Glutamatergic neuron (in vitro differentiated cells): ENCODE measurements around the gene FGR. TPM values are rescaled to one million over a fixed set of nuclear protein-coding genes. Genes with fewer than 3 reads are reported as not detected.

Experiments used
- DNase-seq: peaks from one replicate; pipeline ENCODE4 v3.0.0; 2022
- H3K27ac Mint-ChIP-seq: one replicate; pipeline ENCODE4 v1.8.0; 2020; ENCODE audit warnings: mild to moderate bottlenecking, mixed read lengths, inconsistent platforms; ENCODE audit not compliant: unreplicated experiment
- H3K27me3 Mint-ChIP-seq: one replicate; pipeline ENCODE4 v1.8.0; 2020; ENCODE audit warnings: mild to moderate bottlenecking, moderate library complexity, mixed read lengths, inconsistent platforms; ENCODE audit not compliant: unreplicated experiment
- H3K36me3 Mint-ChIP-seq: one replicate; pipeline ENCODE4 v1.8.0; 2020; ENCODE audit warnings: mild to moderate bottlenecking, mixed read lengths, inconsistent platforms; ENCODE audit not compliant: unreplicated experiment
- H3K4me1 Mint-ChIP-seq: one replicate; pipeline ENCODE4 v1.8.0; 2020; ENCODE audit warnings: mild to moderate bottlenecking, low read depth, mixed read lengths, inconsistent platforms; ENCODE audit not compliant: unreplicated experiment
- H3K4me3 Mint-ChIP-seq: one replicate; pipeline ENCODE4 v1.8.0; 2020; ENCODE audit warnings: mild to moderate bottlenecking, mixed read lengths, inconsistent platforms; ENCODE audit not compliant: unreplicated experiment
- H3K9me3 Mint-ChIP-seq: one replicate; pipeline ENCODE4 v1.8.0; 2020; ENCODE audit warnings: mild to moderate bottlenecking, moderate library complexity, mixed read lengths, inconsistent platforms; ENCODE audit not compliant: unreplicated experiment
- total RNA-seq: library from RNA; stranded (reverse); fragmentation: NEBNext Ultra II Directional; extraction: Animal tissue kit (Norgen Biotek cat#: 25700); gene quantifications from one replicate; pipeline ENCODE4 v1.2.1, GENCODE V29; 2021; ENCODE audit not compliant: unreplicated experiment
- TF ChIP-seq, protein P1 (sequence below): fragments of 200-600 bp; sonication (generic); IDR thresholded peaks from one replicate; pipeline ENCODE4 v1.5.0; 2021; ENCODE audit not compliant: partially characterized antibody, unreplicated experiment

FGR gene
- total RNA-seq, 1 donor from 2014 or later: not detected

DNA sequence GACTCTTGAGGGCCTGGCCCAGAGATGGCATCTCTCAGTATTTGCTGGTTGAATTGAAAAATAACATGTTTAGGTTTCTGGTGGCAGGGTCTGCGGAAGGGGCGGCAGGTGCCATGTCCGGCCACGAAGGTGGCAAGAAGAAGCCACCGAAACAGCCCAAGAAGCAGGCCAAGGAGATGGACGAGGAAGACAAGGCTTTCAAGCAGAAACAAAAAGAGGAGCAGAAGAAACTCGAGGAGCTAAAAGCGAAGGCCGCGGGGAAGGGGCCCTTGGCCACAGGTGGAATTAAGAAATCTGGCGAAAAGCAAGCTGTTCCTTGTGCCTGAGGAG lies 14.3 kb upstream of the FGR start:
- TF ChIP-seq, protein P1, sequence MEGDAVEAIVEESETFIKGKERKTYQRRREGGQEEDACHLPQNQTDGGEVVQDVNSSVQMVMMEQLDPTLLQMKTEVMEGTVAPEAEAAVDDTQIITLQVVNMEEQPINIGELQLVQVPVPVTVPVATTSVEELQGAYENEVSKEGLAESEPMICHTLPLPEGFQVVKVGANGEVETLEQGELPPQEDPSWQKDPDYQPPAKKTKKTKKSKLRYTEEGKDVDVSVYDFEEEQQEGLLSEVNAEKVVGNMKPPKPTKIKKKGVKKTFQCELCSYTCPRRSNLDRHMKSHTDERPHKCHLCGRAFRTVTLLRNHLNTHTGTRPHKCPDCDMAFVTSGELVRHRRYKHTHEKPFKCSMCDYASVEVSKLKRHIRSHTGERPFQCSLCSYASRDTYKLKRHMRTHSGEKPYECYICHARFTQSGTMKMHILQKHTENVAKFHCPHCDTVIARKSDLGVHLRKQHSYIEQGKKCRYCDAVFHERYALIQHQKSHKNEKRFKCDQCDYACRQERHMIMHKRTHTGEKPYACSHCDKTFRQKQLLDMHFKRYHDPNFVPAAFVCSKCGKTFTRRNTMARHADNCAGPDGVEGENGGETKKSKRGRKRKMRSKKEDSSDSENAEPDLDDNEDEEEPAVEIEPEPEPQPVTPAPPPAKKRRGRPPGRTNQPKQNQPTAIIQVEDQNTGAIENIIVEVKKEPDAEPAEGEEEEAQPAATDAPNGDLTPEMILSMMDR: no peak
- no peaks in the 10 kb centered on the region for H3K4me1 Mint-ChIP-seq
- no peak for DNase-seq
- H3K36me3 Mint-ChIP-seq: no peaks in the 10 kb centered on the region
- no peak overlapping the region for H3K27ac Mint-ChIP-seq
- H3K4me3 Mint-ChIP-seq: no peak overlapping the region
- no peaks in the 10 kb centered on the region for H3K27me3 Mint-ChIP-seq
- H3K9me3 Mint-ChIP-seq: peaks cover 2% of the 10 kb centered on the region

DNA sequence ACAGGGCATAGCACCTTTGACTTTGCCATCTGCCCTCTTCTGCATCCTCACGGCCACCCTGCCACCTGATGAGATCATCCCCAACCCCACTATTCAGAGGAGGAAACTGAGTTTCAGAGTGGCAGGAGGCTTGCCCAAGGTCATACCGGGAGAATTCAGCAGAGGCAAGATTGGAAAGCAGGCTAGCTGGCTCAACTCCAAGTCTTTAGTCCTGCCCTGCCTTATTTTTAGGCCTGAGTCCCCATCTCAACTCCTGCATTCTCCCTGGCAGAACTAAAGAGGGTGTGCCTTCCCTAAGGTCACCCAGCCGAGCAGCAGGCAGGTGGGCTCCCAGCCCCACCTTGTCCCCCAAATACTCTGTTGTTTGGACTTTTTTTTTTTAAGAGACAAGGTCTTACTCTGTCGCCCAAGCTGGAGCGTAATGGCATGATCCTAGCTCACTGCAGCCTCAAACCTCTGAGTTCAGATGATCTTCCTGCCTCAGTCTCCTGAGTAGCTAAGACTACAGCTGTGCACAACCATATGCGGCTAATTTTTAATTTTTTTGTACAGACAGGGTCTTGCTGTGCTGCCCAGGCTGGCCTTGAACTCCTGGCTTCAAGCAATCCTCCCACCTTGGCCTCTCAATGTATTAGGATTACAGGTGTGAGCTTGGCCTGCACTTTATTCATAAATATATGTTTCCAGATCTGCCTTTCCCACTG lies 13.8 kb upstream of the FGR start:
- TF ChIP-seq, protein P1: no peak
- H3K4me3 Mint-ChIP-seq: no peak overlapping the region
- DNase-seq: no peak
- H3K27ac Mint-ChIP-seq: no peak overlapping the region
- no peaks in the 10 kb centered on the region for H3K36me3 Mint-ChIP-seq
- H3K9me3 Mint-ChIP-seq: peaks cover 2% of the 10 kb centered on the region
- no peaks in the 10 kb centered on the region for H3K4me1 Mint-ChIP-seq
- H3K27me3 Mint-ChIP-seq: no peaks in the 10 kb centered on the region

DNA sequence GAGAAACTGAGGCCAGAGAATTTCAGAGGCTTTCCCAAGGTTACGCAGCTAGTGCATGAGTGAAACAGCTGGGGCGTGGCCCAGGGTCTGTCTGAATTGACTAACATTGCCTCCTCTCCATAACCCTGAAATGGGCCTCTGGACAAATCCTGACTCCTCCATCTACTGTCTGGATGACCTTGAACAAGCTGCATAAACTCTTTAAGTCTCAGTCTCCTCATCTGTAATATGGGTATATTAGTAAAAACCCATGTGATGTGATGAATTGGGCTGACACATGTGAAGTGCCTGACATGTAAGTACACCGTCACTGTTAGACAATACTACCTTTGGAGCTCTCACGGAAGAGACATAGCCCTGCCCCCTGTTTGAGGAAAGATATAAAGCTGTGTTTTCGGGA lies 12.3 kb upstream of the FGR start:
- DNase-seq: no peak
- Mint-ChIP-seq H3K4me1 (no peaks in the 10 kb centered on the region), H3K27ac (no peak overlapping the region), H3K36me3 (no peaks in the 10 kb centered on the region), H3K27me3 (no peaks in the 10 kb centered on the region), H3K4me3 (no peak overlapping the region), H3K9me3 (peaks cover 2% of the 10 kb centered on the region)
- TF ChIP-seq, protein P1: no peak

DNA sequence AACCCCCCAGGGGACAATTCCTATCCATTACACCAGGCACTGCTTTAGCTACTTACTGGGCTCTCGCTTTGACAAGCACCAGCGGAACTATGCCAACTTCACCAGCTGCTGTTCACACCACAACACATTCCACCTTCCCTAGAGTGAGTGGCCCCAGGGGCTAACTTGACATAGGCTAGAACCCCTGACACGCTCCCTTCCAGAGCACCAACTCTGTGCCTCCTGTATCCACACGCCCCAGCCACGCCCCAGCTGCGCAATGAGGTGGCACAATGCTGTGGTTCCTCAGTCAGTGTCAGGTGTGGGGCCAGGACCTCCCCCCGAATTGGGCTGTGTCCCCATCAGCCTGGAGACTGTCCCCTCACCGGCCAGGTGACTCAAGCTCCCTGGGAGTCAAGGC lies 11.7 kb upstream of the FGR start:
- Mint-ChIP-seq H3K27ac (no peak overlapping the region), H3K9me3 (peaks cover 2% of the 10 kb centered on the region), H3K4me3 (no peak overlapping the region), H3K27me3 (peaks cover 2% of the 10 kb centered on the region), H3K4me1 (no peaks in the 10 kb centered on the region), H3K36me3 (no peaks in the 10 kb centered on the region)
- TF ChIP-seq, protein P1: no peak
- DNase-seq: no peak

DNA sequence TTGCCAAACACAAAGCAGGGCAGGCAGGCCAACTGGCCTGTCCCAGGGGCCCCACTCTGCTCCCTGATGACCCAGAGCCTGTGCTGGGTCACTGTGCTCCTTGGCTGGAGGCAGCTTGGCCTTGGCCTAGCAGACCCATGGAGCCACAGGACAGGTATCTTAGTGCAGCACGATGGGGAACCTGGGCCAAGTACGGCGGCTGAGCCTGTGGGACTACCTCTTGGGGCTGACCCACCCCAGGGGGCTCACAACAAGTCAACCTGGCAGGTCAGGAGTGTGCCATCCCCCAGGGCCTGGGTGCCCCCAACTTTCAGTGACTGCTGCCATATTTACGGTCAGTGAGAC lies 10.1 kb upstream of the FGR start:
- H3K4me3 Mint-ChIP-seq: no peak overlapping the region
- peaks cover 2% of the 10 kb centered on the region for H3K9me3 Mint-ChIP-seq
- H3K27me3 Mint-ChIP-seq: peaks cover 2% of the 10 kb centered on the region
- H3K4me1 Mint-ChIP-seq: no peaks in the 10 kb centered on the region
- no peak for DNase-seq
- H3K36me3 Mint-ChIP-seq: no peaks in the 10 kb centered on the region
- H3K27ac Mint-ChIP-seq: no peak overlapping the region
- TF ChIP-seq, protein P1: no peak
